ENCODE data around the gene C1QTNF1. TPM values are rescaled to one million over a fixed set of nuclear protein-coding genes. Genes with fewer than 3 reads are reported as not detected.

C1QTNF1 gene
- total RNA-seq, 2 experiments from 2014 or later: not detected

GRCh38 chr17:79085921-79086551 is 62.1 kb downstream of the C1QTNF1 start:
- intact Hi-C loops (cut with DNase I, micrococcal nuclease): loop anchor here (2.0 to 5.0 kb wide), 2 partner anchors 307 to 906 kb away; no protein-coding TSS in a partner anchor

GRCh38 chr17:79086609-79087427 is 62.8 kb downstream of the C1QTNF1 start:
- Mint-ChIP-seq H3K9me3 (no peaks in the 10 kb centered on the region), H3K4me1 (ENCODE audit: low read depth) (no peaks in the 10 kb centered on the region), H3K4me3 (no peak overlapping the region), H3K27ac (no peak overlapping the region), H3K36me3 (ENCODE audit: low read depth) (peaks cover 17% of the 10 kb centered on the region), H3K27me3 (no peaks in the 10 kb centered on the region)
- Histone ChIP-seq H3K36me3 (ENCODE audit: insufficient read depth, low read length) (peaks cover 44% of the 10 kb centered on the region), H3K4me1 (ENCODE audit: insufficient read depth, low read length) (peaks cover 14% of the 10 kb centered on the region), H3K27me3 (ENCODE audit: control insufficient read depth in 1 of 2, insufficient read depth in 2 of 2, low read length in 2 of 2) (no peaks in the 10 kb centered on the region), H3K9me3 (ENCODE audit: control insufficient read depth in 1 of 2, insufficient read depth in 1 of 2, low read length in 2 of 2) (no peaks in the 10 kb centered on the region), H3K27ac (ENCODE audit: low read depth in 1 of 2, low read length in 2 of 2) (no peak overlapping the region), H3K4me3 (ENCODE audit: low read length) (no peak overlapping the region)
- ChIA-PET POLR2A (no interaction called here), CTCF (interaction anchor here (0.6 to 2.0 kb wide), 9 partner anchors 9 to 314 kb away, joined by 3 to 11 read pairs (median 3); no protein-coding TSS in a partner anchor)
- TF ChIP-seq CTCF (IDR thresholded peaks at IDR 0.05): no peak
- no peak for ATAC-seq (ENCODE audit: poor library complexity)
- DNase-seq: no peak
- intact Hi-C loops (cut with DNase I, micrococcal nuclease): loop anchor here (1.0 to 5.0 kb wide), 3 partner anchors 304 to 905 kb away; no protein-coding TSS in a partner anchor

More at GRCh38 chr17:79085921-79086551, 62.1 kb downstream of the C1QTNF1 start:
- no peaks in the 10 kb centered on the region for H3K27me3 ChIP-seq (ENCODE audit: control insufficient read depth in 1 of 2, insufficient read depth in 2 of 2, low read length in 2 of 2)
- ChIA-PET POLR2A (no interaction called here), CTCF (no interaction called here)
- H3K36me3 ChIP-seq (ENCODE audit: insufficient read depth, low read length): peaks cover 44% of the 10 kb centered on the region
- Mint-ChIP-seq H3K9me3 (no peaks in the 10 kb centered on the region), H3K36me3 (ENCODE audit: low read depth) (peaks cover 21% of the 10 kb centered on the region), H3K4me3 (no peak overlapping the region), H3K27ac (no peak overlapping the region), H3K4me1 (ENCODE audit: low read depth) (no peaks in the 10 kb centered on the region), H3K27me3 (no peaks in the 10 kb centered on the region)
- no peak for ATAC-seq (ENCODE audit: poor library complexity)
- peaks cover 14% of the 10 kb centered on the region for H3K4me1 ChIP-seq (ENCODE audit: insufficient read depth, low read length)
- TF ChIP-seq CTCF (IDR thresholded peaks at IDR 0.05): no peak
- H3K4me3 ChIP-seq (ENCODE audit: low read length): no peak overlapping the region
- H3K9me3 ChIP-seq (ENCODE audit: control insufficient read depth in 1 of 2, insufficient read depth in 1 of 2, low read length in 2 of 2): no peaks in the 10 kb centered on the region
- no peak for DNase-seq
- H3K27ac ChIP-seq (ENCODE audit: low read depth in 1 of 2, low read length in 2 of 2): no peak overlapping the region

GRCh38 chr17:79087428-79088143 is 63.6 kb downstream of the C1QTNF1 start:
- Histone ChIP-seq H3K27me3 (ENCODE audit: control insufficient read depth in 1 of 2, insufficient read depth in 2 of 2, low read length in 2 of 2) (no peaks in the 10 kb centered on the region), H3K4me3 (ENCODE audit: low read length) (no peak overlapping the region), H3K9me3 (ENCODE audit: control insufficient read depth in 1 of 2, insufficient read depth in 1 of 2, low read length in 2 of 2) (no peaks in the 10 kb centered on the region), H3K27ac (ENCODE audit: low read depth in 1 of 2, low read length in 2 of 2) (no peak overlapping the region), H3K36me3 (ENCODE audit: insufficient read depth, low read length) (peaks cover 39% of the 10 kb centered on the region), H3K4me1 (ENCODE audit: insufficient read depth, low read length) (peaks cover 14% of the 10 kb centered on the region)
- peaks cover 15% of the 10 kb centered on the region for H3K36me3 Mint-ChIP-seq (ENCODE audit: low read depth)
- H3K27me3 Mint-ChIP-seq: peaks cover 4% of the 10 kb centered on the region
- POLR2A ChIA-PET: interaction anchor here (0.6 kb wide), 1 partner anchor 19 kb away, joined by 3 read pairs; no protein-coding TSS in a partner anchor
- H3K9me3 Mint-ChIP-seq: no peaks in the 10 kb centered on the region
- no peak overlapping the region for H3K27ac Mint-ChIP-seq
- no peak overlapping the region for H3K4me3 Mint-ChIP-seq
- TF ChIP-seq CTCF (IDR thresholded peaks at IDR 0.05): peak; percentile 91
- intact Hi-C loops (cut with DNase I, micrococcal nuclease): loop anchor here (1.0 to 5.0 kb wide), 3 partner anchors 304 to 905 kb away; no protein-coding TSS in a partner anchor
- DNase-seq: peak; percentile 51 to 84 (median 69)
- CTCF ChIA-PET: interaction anchor here (0.6 to 2.0 kb wide), 9 partner anchors 9 to 313 kb away, joined by 3 to 11 read pairs (median 3); no protein-coding TSS in a partner anchor
- ATAC-seq (ENCODE audit: poor library complexity): peak; percentile 93
- H3K4me1 Mint-ChIP-seq (ENCODE audit: low read depth): no peaks in the 10 kb centered on the region

Data from CD4-positive, alpha-beta T cell (primary cell).